AG04450 (cell line): Measurements from ENCODE around the gene DOCK9. TPM values are rescaled to one million over a fixed set of nuclear protein-coding genes. Genes with fewer than 3 reads are reported as not detected.

ENCODE experiments used
- CTCF ChIA-PET: fragments of 300-600, 350-600 bp; formaldehyde crosslinking; extraction: SDS; loops from one replicate; lab custom pipeline; 2022; ENCODE audit warnings: antibody characterized with exemption, inconsistent platforms; lab: Charles Lee
- POLR2A ChIA-PET: fragments of 350-600 bp; formaldehyde crosslinking; extraction: SDS; loops from one replicate; lab custom pipeline; 2021; ENCODE audit warnings: antibody characterized with exemption, inconsistent platforms; lab: Yijun Ruan, JAX
- DNase-seq: peaks from one replicate; pipeline ENCODE4 v3.0.0-alpha.2; 2011; ENCODE audit warnings: low read depth, low spot score
- H3K27ac ChIP-seq: one replicate; pipeline ENCODE4 v1.5.1; 2012; ENCODE audit warnings: low read depth, low read length, control low read depth
- H3K27me3 ChIP-seq: one replicate; pipeline ENCODE4 v1.6.0; 2012; ENCODE audit warnings: low read length; ENCODE audit not compliant: control insufficient read depth, insufficient read depth
- H3K4me3 ChIP-seq: 2 replicates; pipeline ENCODE4 v1.5.1; 2011; ENCODE audit warnings: mild to moderate bottlenecking, low read depth, low read length, control low read depth
- H3K9me3 ChIP-seq: 2 replicates; pipeline ENCODE4 v1.5.1; 2012; ENCODE audit warnings: low read length; ENCODE audit not compliant: control insufficient read depth, insufficient read depth
- CTCF ChIP-seq: IDR thresholded peaks from 2 replicates; pipeline ENCODE4 v1.5.1; 2011; ENCODE audit warnings: low read depth, low read length, control low read depth, inconsistent platforms
- polyA plus RNA-seq: library from polyadenylated mRNA; depleted of rRNA; stranded (reverse); fragments of >200 nt; gene quantifications from 2 replicates; pipeline ENCODE4 v1.2.3, GENCODE V29; 2011

The DOCK9 gene
- polyA plus RNA-seq, 1 experiment, result 9.6 TPM

- no peaks in the 10 kb centered on the region for H3K27me3 ChIP-seq
- TF ChIP-seq CTCF, result no peak
- POLR2A ChIA-PET, result no interaction called here
- no peak overlapping the region for H3K27ac ChIP-seq
- no peak overlapping the region for H3K4me3 ChIP-seq
- CTCF ChIA-PET, result no interaction called here
- DNase-seq, result no peak
- no peaks in the 10 kb centered on the region for H3K9me3 ChIP-seq
These were observed 25.3 kb upstream of the DOCK9 start for GRCh38 chr13:99003186-99003585.

GRCh38 chr13:99002172-99002710 is 24.4 kb upstream of the DOCK9 start:
- CTCF ChIA-PET, result interaction anchor here (0.7 to 1.2 kb wide), 2 partner anchors 14 to 32 kb away, joined by 3 to 4 read pairs; no protein-coding TSS in a partner anchor
- no peak overlapping the region for H3K27ac ChIP-seq
- POLR2A ChIA-PET, result no interaction called here
- DNase-seq, result no peak
- no peaks in the 10 kb centered on the region for H3K27me3 ChIP-seq
- H3K4me3 ChIP-seq, result no peak overlapping the region
- no peak for TF ChIP-seq CTCF
- H3K9me3 ChIP-seq, result no peaks in the 10 kb centered on the region

GRCh38 chr13:99000137-99000536 is 22.3 kb upstream of the DOCK9 start:
- H3K27me3 ChIP-seq, result no peaks in the 10 kb centered on the region
- ChIA-PET POLR2A (no interaction called here), CTCF (no interaction called here)
- H3K9me3 ChIP-seq, result no peaks in the 10 kb centered on the region
- DNase-seq, result no peak
- no peak overlapping the region for H3K27ac ChIP-seq
- no peak for TF ChIP-seq CTCF
- no peak overlapping the region for H3K4me3 ChIP-seq

GRCh38 chr13:98999639-98999952 is 21.7 kb upstream of the DOCK9 start:
- ChIA-PET CTCF (no interaction called here), POLR2A (no interaction called here)
- H3K9me3 ChIP-seq, result no peaks in the 10 kb centered on the region
- no peak overlapping the region for H3K4me3 ChIP-seq
- no peaks in the 10 kb centered on the region for H3K27me3 ChIP-seq
- no peak overlapping the region for H3K27ac ChIP-seq
- no peak for DNase-seq
- no peak for TF ChIP-seq CTCF

GRCh38 chr13:98998831-98999638 is 21.2 kb upstream of the DOCK9 start:
- H3K4me3 ChIP-seq, result no peak overlapping the region
- H3K27me3 ChIP-seq, result no peaks in the 10 kb centered on the region
- CTCF ChIA-PET, result no interaction called here
- H3K9me3 ChIP-seq, result no peaks in the 10 kb centered on the region
- no peak for TF ChIP-seq CTCF
- no peak overlapping the region for H3K27ac ChIP-seq
- no peak for DNase-seq
- POLR2A ChIA-PET, result no interaction called here
